H1 (cell line): Measurements from ENCODE around the gene SLC16A2. TPM values are rescaled to one million over a fixed set of nuclear protein-coding genes. Genes with fewer than 3 reads are reported as not detected.

Experiments
- KDM4A ChIP-seq: IDR thresholded peaks from one replicate; pipeline ENCODE4 v1.7.1; 2012; ENCODE audit warnings: low read depth, mild to moderate bottlenecking, moderate library complexity, low read length, inconsistent platforms; ENCODE audit not compliant: severe bottlenecking
- polyA plus RNA-seq, 7 experiments: library from polyadenylated mRNA; depleted of rRNA in 3 of 7; stranded (reverse) in 5 of 7; unstranded in 2 of 7; fragments of >200 nt in 5 of 7; fragments of 200-250 nt in 2 of 7; gene quantifications; 1 replicate in 5 of 7; 2 replicates in 1 of 7; 4 replicates in 1 of 7; pipeline versions ENCODE4 v1.2.1 to v1.2.3, GENCODE V29; 2011 to 2013; ENCODE audit warnings: missing spikeins in 2 of 7, mixed read lengths in 2 of 7
- total RNA-seq: library from RNA; stranded (reverse); fragmentation: NEBNext Ultra II Directional; extraction: Animal tissue kit (Norgen Biotek cat#: 25700); gene quantifications from 2 replicates; pipeline ENCODE4 v1.2.1, GENCODE V29; 2021

Gene SLC16A2
- total and polyA plus RNA-seq, 2 of the 8 experiments (the other 6 are each of a cell fraction or from before 2014, with no cell fraction given) = 24.4 to 32.2 TPM

GRCh38 chrX:74525116-74525515 is 103.8 kb downstream of the SLC16A2 start (continued):
- TF ChIP-seq KDM4A = no peak
- TF ChIP-seq, all 59 proteins: peak for 0
